Thoracic aorta (tissue), 2 donors: ENCODE results near the gene ZNRF3. TPM values are rescaled to one million over a fixed set of nuclear protein-coding genes. Genes with fewer than 3 reads are reported as not detected.

Experiments used
- ATAC-seq: fragments of 150-250 bp; one replicate; pipeline ENCODE4 v1.8.0; 2017; ENCODE audit warnings: low read depth; ENCODE audit not compliant: insufficient number of reproducible peaks, low FRiP score
- DNase-seq: peaks from one replicate; pipeline ENCODE4 v3.0.0-alpha.2; 2020; ENCODE audit warnings: low spot score
- H3K27ac ChIP-seq, 2 donors: fragments of 200-600 bp; sonication (generic); 1 replicate in 1 of 2; 2 replicates in 1 of 2; pipeline ENCODE4 v1.5.1; 2016; ENCODE audit warnings: mild to moderate bottlenecking in 2 of 2, moderate library complexity in 2 of 2
- H3K27me3 ChIP-seq: fragments of 200-600 bp; sonication (generic); replicated peaks from 2 replicates; pipeline ENCODE4 v1.6.0; 2016; ENCODE audit warnings: mild to moderate bottlenecking; ENCODE audit not compliant: insufficient read depth
- H3K36me3 ChIP-seq: fragments of 200-600 bp; sonication (generic); one replicate; pipeline ENCODE4 v1.5.1; 2016
- H3K4me1 ChIP-seq, 2 donors: fragments of 200-600 bp; sonication (generic); 1 replicate in 1 of 2; 2 replicates in 1 of 2; pipeline versions ENCODE4 v1.5.1 to v1.6.0; 2016; ENCODE audit warnings: low read depth in 2 of 2, mild to moderate bottlenecking in 1 of 2; ENCODE audit not compliant: control insufficient read depth in 1 of 2
- H3K4me3 ChIP-seq: fragments of 200-600 bp; sonication (generic); 2 replicates; pipeline ENCODE4 v1.5.1; 2016; ENCODE audit warnings: mild to moderate bottlenecking
- H3K9me3 ChIP-seq: fragments of 200-600 bp; sonication (generic); 2 replicates; pipeline ENCODE4 v1.5.1; 2016
- total RNA-seq, 2 donors: library from RNA; depleted of rRNA; stranded (reverse); fragments of >200 nt; gene quantifications; one replicate each; pipeline versions ENCODE4 v1.1.0 to v1.2.3, GENCODE V29; 2016
- TF ChIP-seq, protein P1 (sequence below): fragments of 200-600 bp; sonication (generic); IDR thresholded peaks from one replicate; pipeline ENCODE4 v1.5.1; 2019; ENCODE audit warnings: antibody characterized with exemption

The ZNRF3 gene
- total RNA-seq, 2 donors from 2014 or later, result 17.2 to 23.1 TPM

- Histone ChIP-seq H3K36me3 (no peaks in the 10 kb centered on the region), H3K4me3 (no peak overlapping the region), H3K27me3 (no peaks in the 10 kb centered on the region), H3K27ac (no peak overlapping the region), H3K9me3 (no peaks in the 10 kb centered on the region), H3K4me1 (peaks cover 7 to 59% of the 10 kb centered on the region in 2 donors)
- DNase-seq, result no peak
- TF ChIP-seq, protein P1, sequence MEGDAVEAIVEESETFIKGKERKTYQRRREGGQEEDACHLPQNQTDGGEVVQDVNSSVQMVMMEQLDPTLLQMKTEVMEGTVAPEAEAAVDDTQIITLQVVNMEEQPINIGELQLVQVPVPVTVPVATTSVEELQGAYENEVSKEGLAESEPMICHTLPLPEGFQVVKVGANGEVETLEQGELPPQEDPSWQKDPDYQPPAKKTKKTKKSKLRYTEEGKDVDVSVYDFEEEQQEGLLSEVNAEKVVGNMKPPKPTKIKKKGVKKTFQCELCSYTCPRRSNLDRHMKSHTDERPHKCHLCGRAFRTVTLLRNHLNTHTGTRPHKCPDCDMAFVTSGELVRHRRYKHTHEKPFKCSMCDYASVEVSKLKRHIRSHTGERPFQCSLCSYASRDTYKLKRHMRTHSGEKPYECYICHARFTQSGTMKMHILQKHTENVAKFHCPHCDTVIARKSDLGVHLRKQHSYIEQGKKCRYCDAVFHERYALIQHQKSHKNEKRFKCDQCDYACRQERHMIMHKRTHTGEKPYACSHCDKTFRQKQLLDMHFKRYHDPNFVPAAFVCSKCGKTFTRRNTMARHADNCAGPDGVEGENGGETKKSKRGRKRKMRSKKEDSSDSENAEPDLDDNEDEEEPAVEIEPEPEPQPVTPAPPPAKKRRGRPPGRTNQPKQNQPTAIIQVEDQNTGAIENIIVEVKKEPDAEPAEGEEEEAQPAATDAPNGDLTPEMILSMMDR, result no peak
- ATAC-seq, result no peak
Observed at GRCh38 chr22:28896611-28897010, 13.2 kb downstream of the ZNRF3 start.

DNA sequence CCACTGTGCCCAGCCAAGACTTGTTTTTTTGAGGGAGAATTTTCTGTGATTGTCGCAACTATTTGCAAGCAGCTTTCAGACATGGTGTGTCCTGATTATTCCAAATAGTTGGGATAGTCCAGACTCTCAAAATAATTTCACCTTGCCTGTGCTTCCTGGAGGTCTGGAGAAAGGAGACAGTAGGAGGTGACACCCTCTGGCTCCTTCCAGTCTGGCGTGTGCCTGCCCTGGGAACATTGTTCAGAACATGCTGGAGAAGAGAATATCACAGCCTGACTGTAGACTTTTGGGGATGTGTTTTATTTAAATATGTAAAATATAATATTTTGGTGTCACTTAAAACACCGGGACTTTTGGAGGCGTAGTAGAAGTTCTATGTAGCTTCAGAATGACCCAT, 14.9 kb downstream of the ZNRF3 start:
- Histone ChIP-seq H3K27me3 (no peaks in the 10 kb centered on the region), H3K27ac (peak overlapping the region; percentile 49 to 58), H3K9me3 (no peaks in the 10 kb centered on the region), H3K36me3 (no peaks in the 10 kb centered on the region), H3K4me3 (no peak overlapping the region), H3K4me1 (peaks cover 7 to 64% of the 10 kb centered on the region in 2 donors)
- ATAC-seq (no peak), DNase-seq (no peak)
- TF ChIP-seq, protein P1, result no peak

- peak overlapping the region in 1 of 2 donors; percentile 58 for H3K27ac ChIP-seq
Observed at GRCh38 chr22:28899199-28899853, 16.0 kb downstream of the ZNRF3 start.

GRCh38 chr22:28900379-28900925, 17.1 kb downstream of the ZNRF3 start:
- H3K36me3 ChIP-seq, result no peaks in the 10 kb centered on the region
- peaks cover 19 to 80% of the 10 kb centered on the region in 2 donors for H3K4me1 ChIP-seq
- H3K27ac ChIP-seq, result no peak overlapping the region
- DNase-seq (no peak), ATAC-seq (no peak)
- H3K9me3 ChIP-seq, result no peaks in the 10 kb centered on the region
- no peak overlapping the region for H3K4me3 ChIP-seq
- no peaks in the 10 kb centered on the region for H3K27me3 ChIP-seq
- TF ChIP-seq, protein P1, result no peak

More at GRCh38 chr22:28899199-28899853, 16.0 kb downstream of the ZNRF3 start:
- ATAC-seq (no peak), DNase-seq (no peak)
- TF ChIP-seq, protein P1, result no peak
- H3K9me3 ChIP-seq, result no peaks in the 10 kb centered on the region
- no peaks in the 10 kb centered on the region for H3K27me3 ChIP-seq
- H3K36me3 ChIP-seq, result no peaks in the 10 kb centered on the region
- H3K4me3 ChIP-seq, result no peak overlapping the region
- peaks cover 8 to 69% of the 10 kb centered on the region in 2 donors for H3K4me1 ChIP-seq

- Histone ChIP-seq H3K4me1 (peaks cover 30 to 92% of the 10 kb centered on the region in 2 donors), H3K27me3 (no peaks in the 10 kb centered on the region), H3K27ac (peak overlapping the region; percentile 73 to 90), H3K4me3 (no peak overlapping the region), H3K36me3 (no peaks in the 10 kb centered on the region), H3K9me3 (no peaks in the 10 kb centered on the region)
- ATAC-seq (no peak), DNase-seq (no peak)
- TF ChIP-seq, protein P1, result no peak
Observed at GRCh38 chr22:28902490-28902889, 19.1 kb downstream of the ZNRF3 start.
